GM23338 (cell line): ENCODE data around the gene ARHGEF10L. TPM values are rescaled to one million over a fixed set of nuclear protein-coding genes. Genes with fewer than 3 reads are reported as not detected.

Experiments used
- ATAC-seq: fragments of 200-7000 bp; cut with Tn5 transposase; 3 replicates; pipeline ENCODE4 v1.9.1; 2020
- DNase-seq: peaks from one replicate; pipeline ENCODE4 v3.0.0-alpha.2; 2015; ENCODE audit warnings: low spot score
- H2AFZ ChIP-seq: fragments of 200-600 bp; sonication (generic); 2 replicates; pipeline ENCODE4 v1.8.0; 2016; ENCODE audit warnings: antibody characterized with exemption, mild to moderate bottlenecking, moderate library complexity
- H3F3A ChIP-seq: fragments of 200-600 bp; sonication (generic); replicated peaks from 2 replicates; pipeline ENCODE4 v1.8.0; 2017; ENCODE audit warnings: antibody characterized with exemption, mixed run types, low read depth
- H3K27ac ChIP-seq: fragments of 200-600 bp; sonication (generic); 2 replicates; pipeline ENCODE4 v1.6.1; 2016; ENCODE audit warnings: low read depth
- H3K27me3 ChIP-seq: fragments of 200-600 bp; sonication (generic); 2 replicates; pipeline ENCODE4 v1.8.0; 2016; ENCODE audit warnings: mild to moderate bottlenecking, mixed run types, moderate library complexity; ENCODE audit not compliant: insufficient read depth
- H3K36me3 ChIP-seq: fragments of 200-600 bp; sonication (generic); 2 replicates; pipeline ENCODE4 v1.8.0; 2016; ENCODE audit warnings: mild to moderate bottlenecking; ENCODE audit not compliant: insufficient read depth
- H3K4me1 ChIP-seq: fragments of 200-600 bp; sonication (generic); 2 replicates; pipeline ENCODE4 v1.8.0; 2016; ENCODE audit warnings: mild to moderate bottlenecking, moderate library complexity; ENCODE audit not compliant: insufficient read depth
- H3K4me2 ChIP-seq: fragments of 200-600 bp; sonication (generic); 2 replicates; pipeline ENCODE4 v1.7.1; 2017; ENCODE audit warnings: mixed run types
- H3K4me3 ChIP-seq: fragments of 200-600 bp; sonication (generic); 2 replicates; pipeline ENCODE4 v1.6.1; 2016; ENCODE audit warnings: mixed run types
- H3K79me2 ChIP-seq: fragments of 200-600 bp; sonication (generic); replicated peaks from 2 replicates; pipeline ENCODE4 v1.8.0; 2017; ENCODE audit warnings: mild to moderate bottlenecking; ENCODE audit not compliant: insufficient read depth
- H3K9me2 ChIP-seq: fragments of 200-600 bp; sonication (generic); 2 replicates; pipeline ENCODE4 v1.8.0; 2017; ENCODE audit not compliant: insufficient read depth
- H4K20me1 ChIP-seq: fragments of 200-600 bp; sonication (generic); replicated peaks from 2 replicates; pipeline ENCODE4 v1.8.0; 2017; ENCODE audit warnings: mild to moderate bottlenecking; ENCODE audit not compliant: insufficient read depth
- H3K27ac Mint-ChIP-seq: 2 replicates; pipeline ENCODE4 v1.8.0; 2020; ENCODE audit warnings: inconsistent platforms, mild to moderate bottlenecking, moderate library complexity, mixed read lengths
- H3K27me3 Mint-ChIP-seq: 3 replicates; pipeline ENCODE4 v1.8.0; 2022; ENCODE audit warnings: low read depth, mild to moderate bottlenecking, moderate library complexity, mixed read lengths, inconsistent platforms; ENCODE audit not compliant: insufficient read depth, poor library complexity
- H3K36me3 Mint-ChIP-seq: 3 replicates; pipeline ENCODE4 v1.8.0; 2021; ENCODE audit warnings: low read depth, mild to moderate bottlenecking, inconsistent platforms, moderate library complexity, mixed read lengths
- H3K4me1 Mint-ChIP-seq: 3 replicates; pipeline ENCODE4 v1.8.0; 2020; ENCODE audit warnings: mild to moderate bottlenecking, inconsistent platforms, mixed read lengths
- H3K4me3 Mint-ChIP-seq: 3 replicates; pipeline ENCODE4 v1.8.0; 2021; ENCODE audit warnings: moderate library complexity, mild to moderate bottlenecking, inconsistent platforms, mixed read lengths
- H3K9me3 Mint-ChIP-seq: 3 replicates; pipeline ENCODE4 v1.8.0; 2020; ENCODE audit warnings: moderate library complexity, mild to moderate bottlenecking, inconsistent platforms, mixed read lengths
- CREB1 ChIP-seq: fragments of 250-450 bp; sonication (Bioruptor Pico); IDR thresholded peaks from 2 replicates; pipeline ENCODE4 v1.5.0; 2020; ENCODE audit warnings: low read depth, mild to moderate bottlenecking, moderate library complexity
- CTCF ChIP-seq, 2 experiments: fragments of 200-600 bp in 1 of 2; sonication (generic) in 1 of 2; conservative IDR thresholded peaks; 2 replicates each; pipeline versions ENCODE4 v1.5.1 to v1.6.1; 2016 to 2017; ENCODE audit warnings: antibody characterized with exemption in 2 of 2, low read depth in 2 of 2, mild to moderate bottlenecking in 2 of 2, moderate library complexity in 1 of 2
- EZH2 ChIP-seq: fragments of 200-600 bp; sonication (generic); IDR thresholded peaks from one replicate; pipeline ENCODE4 v1.8.0; 2017; ENCODE audit warnings: antibody characterized with exemption, mild to moderate bottlenecking, low read depth; ENCODE audit not compliant: unreplicated experiment
- JUNB ChIP-seq: IDR thresholded peaks from one replicate; pipeline ENCODE4 v1.6.1; 2016; ENCODE audit warnings: antibody characterized with exemption; ENCODE audit not compliant: unreplicated experiment
- NANOG ChIP-seq: IDR thresholded peaks from 2 replicates; pipeline ENCODE4 v1.6.1; 2016; ENCODE audit warnings: antibody characterized with exemption, borderline replicate concordance
- POLR2AphosphoS5 ChIP-seq: IDR thresholded peaks from 2 replicates; pipeline ENCODE4 v1.6.1; 2016; ENCODE audit warnings: antibody characterized with exemption, low read depth
- STAT1 ChIP-seq: IDR thresholded peaks from one replicate; pipeline ENCODE4 v1.6.1; 2016; ENCODE audit warnings: antibody characterized with exemption; ENCODE audit not compliant: unreplicated experiment
- ZNF114 ChIP-seq: fragments of 250-450 bp; sonication (Bioruptor Pico); IDR thresholded peaks from 2 replicates; pipeline ENCODE4 v1.5.0; 2020; ENCODE audit warnings: mild to moderate bottlenecking, moderate library complexity
- ZNF331 ChIP-seq: fragments of 250-450 bp; sonication (Bioruptor Pico); IDR thresholded peaks from 2 replicates; pipeline ENCODE4 v1.5.0; 2020; ENCODE audit warnings: low read depth, mild to moderate bottlenecking, moderate library complexity
- polyA plus RNA-seq: library from polyadenylated mRNA; unstranded; fragments of >200 nt; fragmentation: Nextera tagmentation; extraction: Ambion mirVana; gene quantifications from 2 replicates; pipeline ENCODE4 v1.2.1, GENCODE V29; 2016
- total RNA-seq: library from RNA; depleted of rRNA; stranded (reverse); fragments of >200 nt; shearing (Covaris generic); gene quantifications from 2 replicates; pipeline ENCODE4 v1.2.3, GENCODE V29; 2014
- TF ChIP-seq, protein P1 (sequence below): IDR thresholded peaks from one replicate; pipeline ENCODE4 v1.6.1; 2018; ENCODE audit warnings: antibody characterized with exemption; ENCODE audit not compliant: unreplicated experiment
- TF ChIP-seq, protein P2 (sequence below): IDR thresholded peaks from 2 replicates; pipeline ENCODE4 v1.6.1; 2016; ENCODE audit warnings: antibody characterized with exemption
- TF ChIP-seq, protein P3 (sequence below): fragments of 250-450 bp; sonication (Bioruptor Pico); IDR thresholded peaks from 2 replicates; pipeline ENCODE4 v1.5.0; 2020; ENCODE audit warnings: mild to moderate bottlenecking, moderate library complexity

Gene ARHGEF10L
- total and polyA plus RNA-seq, 2 experiments from 2014 or later, result 12.1 to 46.8 TPM

DNA sequence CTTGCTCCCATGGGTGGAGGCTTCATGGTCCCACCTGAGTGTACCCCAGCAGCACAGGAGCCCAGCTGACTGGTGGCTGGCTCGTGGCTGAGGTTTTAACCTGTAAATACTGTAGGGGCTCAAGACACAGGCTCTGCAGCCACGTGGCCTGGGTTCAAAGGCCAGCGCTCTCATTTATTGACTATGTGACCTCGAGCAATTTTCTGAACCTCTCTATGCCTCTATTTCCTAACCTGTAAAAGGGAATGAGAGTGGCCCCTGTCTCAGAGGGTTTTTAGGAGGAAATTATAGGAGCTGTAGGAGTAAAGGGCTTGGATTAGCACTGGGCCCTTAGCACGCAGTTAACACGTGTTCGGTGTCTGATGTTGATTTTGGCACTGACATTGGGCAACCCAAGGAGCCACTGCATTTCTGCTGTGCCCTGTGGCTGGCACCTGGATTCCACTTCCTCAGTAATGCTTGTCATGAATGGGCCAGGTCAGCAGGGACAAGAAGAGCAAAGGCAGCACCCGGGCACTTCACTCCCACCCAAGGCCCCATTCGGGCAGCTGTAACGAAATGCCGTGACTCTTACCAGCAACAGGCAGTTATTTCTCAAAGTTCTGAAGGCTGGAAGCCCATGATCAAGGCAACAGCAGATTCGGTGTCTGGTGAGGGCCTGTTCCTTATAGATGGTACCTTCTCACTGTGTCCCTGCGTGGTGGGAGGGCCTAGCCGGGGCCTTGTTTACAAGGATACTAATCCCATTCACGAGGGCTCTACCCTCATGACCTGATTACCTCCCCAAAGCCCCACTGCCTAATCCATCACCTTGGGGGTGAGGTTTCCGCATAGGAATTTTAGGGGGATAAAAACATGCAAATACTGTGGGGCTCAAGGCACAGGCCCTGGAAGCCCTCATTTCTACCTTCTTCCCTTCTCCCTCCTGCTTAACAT, 25.2 kb downstream of the ARHGEF10L start:
- peaks cover 60% of the 10 kb centered on the region for H3K4me1 ChIP-seq
- H2AFZ ChIP-seq, result no peak overlapping the region
- no peaks in the 10 kb centered on the region for H3K36me3 ChIP-seq
- ATAC-seq (peak; percentile 44), DNase-seq (no peak)
- Mint-ChIP-seq H3K27ac (no peak overlapping the region), H3K4me1 (peaks cover 87% of the 10 kb centered on the region), H3K4me3 (peak overlapping the region; percentile 51; the same call in 2 of the 3 replicates), H3K9me3 (no peaks in the 10 kb centered on the region), H3K27me3 (peaks cover 27% of the 10 kb centered on the region), H3K36me3 (no peaks in the 10 kb centered on the region)
- H3K27ac ChIP-seq, result peak overlapping the region; percentile 80
- H3K9me2 ChIP-seq, result no peaks in the 10 kb centered on the region
- peak overlapping the region; percentile 73 for H3K4me2 ChIP-seq
- peaks cover 6% of the 10 kb centered on the region; the same call in 1 of the 2 replicates for H4K20me1 ChIP-seq
- H3F3A ChIP-seq, result peaks cover 12% of the 10 kb centered on the region
- peaks cover 100% of the 10 kb centered on the region for H3K79me2 ChIP-seq
- no peak for TF ChIP-seq POLR2AphosphoS5
- TF ChIP-seq, protein P1, sequence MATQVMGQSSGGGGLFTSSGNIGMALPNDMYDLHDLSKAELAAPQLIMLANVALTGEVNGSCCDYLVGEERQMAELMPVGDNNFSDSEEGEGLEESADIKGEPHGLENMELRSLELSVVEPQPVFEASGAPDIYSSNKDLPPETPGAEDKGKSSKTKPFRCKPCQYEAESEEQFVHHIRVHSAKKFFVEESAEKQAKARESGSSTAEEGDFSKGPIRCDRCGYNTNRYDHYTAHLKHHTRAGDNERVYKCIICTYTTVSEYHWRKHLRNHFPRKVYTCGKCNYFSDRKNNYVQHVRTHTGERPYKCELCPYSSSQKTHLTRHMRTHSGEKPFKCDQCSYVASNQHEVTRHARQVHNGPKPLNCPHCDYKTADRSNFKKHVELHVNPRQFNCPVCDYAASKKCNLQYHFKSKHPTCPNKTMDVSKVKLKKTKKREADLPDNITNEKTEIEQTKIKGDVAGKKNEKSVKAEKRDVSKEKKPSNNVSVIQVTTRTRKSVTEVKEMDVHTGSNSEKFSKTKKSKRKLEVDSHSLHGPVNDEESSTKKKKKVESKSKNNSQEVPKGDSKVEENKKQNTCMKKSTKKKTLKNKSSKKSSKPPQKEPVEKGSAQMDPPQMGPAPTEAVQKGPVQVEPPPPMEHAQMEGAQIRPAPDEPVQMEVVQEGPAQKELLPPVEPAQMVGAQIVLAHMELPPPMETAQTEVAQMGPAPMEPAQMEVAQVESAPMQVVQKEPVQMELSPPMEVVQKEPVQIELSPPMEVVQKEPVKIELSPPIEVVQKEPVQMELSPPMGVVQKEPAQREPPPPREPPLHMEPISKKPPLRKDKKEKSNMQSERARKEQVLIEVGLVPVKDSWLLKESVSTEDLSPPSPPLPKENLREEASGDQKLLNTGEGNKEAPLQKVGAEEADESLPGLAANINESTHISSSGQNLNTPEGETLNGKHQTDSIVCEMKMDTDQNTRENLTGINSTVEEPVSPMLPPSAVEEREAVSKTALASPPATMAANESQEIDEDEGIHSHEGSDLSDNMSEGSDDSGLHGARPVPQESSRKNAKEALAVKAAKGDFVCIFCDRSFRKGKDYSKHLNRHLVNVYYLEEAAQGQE, result no peak
- TF ChIP-seq, protein P2, sequence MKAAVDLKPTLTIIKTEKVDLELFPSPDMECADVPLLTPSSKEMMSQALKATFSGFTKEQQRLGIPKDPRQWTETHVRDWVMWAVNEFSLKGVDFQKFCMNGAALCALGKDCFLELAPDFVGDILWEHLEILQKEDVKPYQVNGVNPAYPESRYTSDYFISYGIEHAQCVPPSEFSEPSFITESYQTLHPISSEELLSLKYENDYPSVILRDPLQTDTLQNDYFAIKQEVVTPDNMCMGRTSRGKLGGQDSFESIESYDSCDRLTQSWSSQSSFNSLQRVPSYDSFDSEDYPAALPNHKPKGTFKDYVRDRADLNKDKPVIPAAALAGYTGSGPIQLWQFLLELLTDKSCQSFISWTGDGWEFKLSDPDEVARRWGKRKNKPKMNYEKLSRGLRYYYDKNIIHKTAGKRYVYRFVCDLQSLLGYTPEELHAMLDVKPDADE, result no peak
- TF ChIP-seq JUNB, result no peak
- TF ChIP-seq, protein P3, sequence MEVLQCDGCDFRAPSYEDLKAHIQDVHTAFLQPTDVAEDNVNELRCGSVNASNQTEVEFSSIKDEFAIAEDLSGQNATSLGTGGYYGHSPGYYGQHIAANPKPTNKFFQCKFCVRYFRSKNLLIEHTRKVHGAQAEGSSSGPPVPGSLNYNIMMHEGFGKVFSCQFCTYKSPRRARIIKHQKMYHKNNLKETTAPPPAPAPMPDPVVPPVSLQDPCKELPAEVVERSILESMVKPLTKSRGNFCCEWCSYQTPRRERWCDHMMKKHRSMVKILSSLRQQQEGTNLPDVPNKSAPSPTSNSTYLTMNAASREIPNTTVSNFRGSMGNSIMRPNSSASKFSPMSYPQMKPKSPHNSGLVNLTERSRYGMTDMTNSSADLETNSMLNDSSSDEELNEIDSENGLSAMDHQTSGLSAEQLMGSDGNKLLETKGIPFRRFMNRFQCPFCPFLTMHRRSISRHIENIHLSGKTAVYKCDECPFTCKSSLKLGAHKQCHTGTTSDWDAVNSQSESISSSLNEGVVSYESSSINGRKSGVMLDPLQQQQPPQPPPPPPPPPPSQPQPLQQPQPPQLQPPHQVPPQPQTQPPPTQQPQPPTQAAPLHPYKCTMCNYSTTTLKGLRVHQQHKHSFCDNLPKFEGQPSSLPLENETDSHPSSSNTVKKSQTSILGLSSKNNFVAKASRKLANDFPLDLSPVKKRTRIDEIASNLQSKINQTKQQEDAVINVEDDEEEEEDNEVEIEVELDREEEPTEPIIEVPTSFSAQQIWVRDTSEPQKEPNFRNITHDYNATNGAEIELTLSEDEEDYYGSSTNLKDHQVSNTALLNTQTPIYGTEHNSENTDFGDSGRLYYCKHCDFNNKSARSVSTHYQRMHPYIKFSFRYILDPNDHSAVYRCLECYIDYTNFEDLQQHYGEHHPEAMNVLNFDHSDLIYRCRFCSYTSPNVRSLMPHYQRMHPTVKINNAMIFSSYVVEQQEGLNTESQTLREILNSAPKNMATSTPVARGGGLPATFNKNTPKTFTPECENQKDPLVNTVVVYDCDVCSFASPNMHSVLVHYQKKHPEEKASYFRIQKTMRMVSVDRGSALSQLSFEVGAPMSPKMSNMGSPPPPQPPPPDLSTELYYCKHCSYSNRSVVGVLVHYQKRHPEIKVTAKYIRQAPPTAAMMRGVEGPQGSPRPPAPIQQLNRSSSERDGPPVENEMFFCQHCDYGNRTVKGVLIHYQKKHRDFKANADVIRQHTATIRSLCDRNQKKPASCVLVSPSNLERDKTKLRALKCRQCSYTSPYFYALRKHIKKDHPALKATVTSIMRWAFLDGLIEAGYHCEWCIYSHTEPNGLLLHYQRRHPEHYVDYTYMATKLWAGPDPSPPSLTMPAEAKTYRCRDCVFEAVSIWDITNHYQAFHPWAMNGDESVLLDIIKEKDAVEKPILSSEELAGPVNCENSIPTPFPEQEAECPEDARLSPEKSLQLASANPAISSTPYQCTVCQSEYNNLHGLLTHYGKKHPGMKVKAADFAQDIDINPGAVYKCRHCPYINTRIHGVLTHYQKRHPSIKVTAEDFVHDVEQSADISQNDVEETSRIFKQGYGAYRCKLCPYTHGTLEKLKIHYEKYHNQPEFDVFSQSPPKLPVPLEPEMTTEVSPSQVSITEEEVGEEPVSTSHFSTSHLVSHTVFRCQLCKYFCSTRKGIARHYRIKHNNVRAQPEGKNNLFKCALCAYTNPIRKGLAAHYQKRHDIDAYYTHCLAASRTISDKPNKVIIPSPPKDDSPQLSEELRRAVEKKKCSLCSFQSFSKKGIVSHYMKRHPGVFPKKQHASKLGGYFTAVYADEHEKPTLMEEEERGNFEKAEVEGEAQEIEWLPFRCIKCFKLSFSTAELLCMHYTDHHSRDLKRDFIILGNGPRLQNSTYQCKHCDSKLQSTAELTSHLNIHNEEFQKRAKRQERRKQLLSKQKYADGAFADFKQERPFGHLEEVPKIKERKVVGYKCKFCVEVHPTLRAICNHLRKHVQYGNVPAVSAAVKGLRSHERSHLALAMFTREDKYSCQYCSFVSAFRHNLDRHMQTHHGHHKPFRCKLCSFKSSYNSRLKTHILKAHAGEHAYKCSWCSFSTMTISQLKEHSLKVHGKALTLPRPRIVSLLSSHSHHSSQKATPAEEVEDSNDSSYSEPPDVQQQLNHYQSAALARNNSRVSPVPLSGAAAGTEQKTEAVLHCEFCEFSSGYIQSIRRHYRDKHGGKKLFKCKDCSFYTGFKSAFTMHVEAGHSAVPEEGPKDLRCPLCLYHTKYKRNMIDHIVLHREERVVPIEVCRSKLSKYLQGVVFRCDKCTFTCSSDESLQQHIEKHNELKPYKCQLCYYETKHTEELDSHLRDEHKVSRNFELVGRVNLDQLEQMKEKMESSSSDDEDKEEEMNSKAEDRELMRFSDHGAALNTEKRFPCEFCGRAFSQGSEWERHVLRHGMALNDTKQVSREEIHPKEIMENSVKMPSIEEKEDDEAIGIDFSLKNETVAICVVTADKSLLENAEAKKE (CRISPR knock-in tag), result no peak
- TF ChIP-seq CTCF (conservative IDR thresholded peaks at IDR 0.05; ENCODE audit: low read depth in 2 of 2), result no peak
- no peak for TF ChIP-seq EZH2
- no peak for TF ChIP-seq ZNF114
- TF ChIP-seq STAT1, result no peak
- no peak for TF ChIP-seq ZNF331 (CRISPR knock-in tag)
- no peak for TF ChIP-seq CREB1 (CRISPR knock-in tag)
- TF ChIP-seq NANOG, result no peak
- no peaks in the 10 kb centered on the region for H3K27me3 ChIP-seq
- peak overlapping the region; percentile 35 for H3K4me3 ChIP-seq
